Measurements from ENCODE around the gene EIF4B. TPM values are rescaled to one million over a fixed set of nuclear protein-coding genes. Genes with fewer than 3 reads are reported as not detected.

EIF4B gene
- total RNA-seq, 1 donor from 2014 or later, result 436 TPM

GRCh38 chr12:53076461-53076860, 70.2 kb downstream of the EIF4B start:
- peak overlapping the region; percentile 1 for H3K27ac ChIP-seq
- ATAC-seq, result no peak
- intact Hi-C loops (cut with DNase I), result no loop called here
- no peak overlapping the region for H3K4me3 ChIP-seq
- DNase-seq, result peak; percentile 13
- H3K27me3 ChIP-seq, result no peaks in the 10 kb centered on the region
- H3K4me1 ChIP-seq, result peaks cover 41% of the 10 kb centered on the region
- no peak for TF ChIP-seq CTCF (IDR thresholded peaks at IDR 0.05)
- peaks cover 33% of the 10 kb centered on the region for H3K36me3 ChIP-seq
- H3K9me3 ChIP-seq, result no peaks in the 10 kb centered on the region

- Histone ChIP-seq H3K27me3 (no peaks in the 10 kb centered on the region), H3K9me3 (no peaks in the 10 kb centered on the region), H3K4me1 (peaks cover 36% of the 10 kb centered on the region), H3K27ac (peak overlapping the region; percentile 11), H3K36me3 (peaks cover 33% of the 10 kb centered on the region), H3K4me3 (no peak overlapping the region)
- DNase-seq (peak; percentile 71), ATAC-seq (no peak)
- no peak for TF ChIP-seq CTCF (IDR thresholded peaks at IDR 0.05)
- intact Hi-C loops (cut with DNase I), result no loop called here
Observed at GRCh38 chr12:53077030-53077429, 70.8 kb downstream of the EIF4B start.

- ATAC-seq, result peak; percentile 1
- Histone ChIP-seq H3K4me3 (peak overlapping the region; percentile 91), H3K27ac (peak overlapping the region; percentile 96), H3K4me1 (peaks cover 22% of the 10 kb centered on the region), H3K36me3 (peaks cover 33% of the 10 kb centered on the region), H3K27me3 (no peaks in the 10 kb centered on the region), H3K9me3 (no peaks in the 10 kb centered on the region)
- intact Hi-C loops (cut with DNase I), result no loop called here
- TF ChIP-seq CTCF (IDR thresholded peaks at IDR 0.05), result no peak
- DNase-seq, result no peak
Observed at GRCh38 chr12:53078425-53079225, 72.4 kb downstream of the EIF4B start.

GRCh38 chr12:53079226-53080117, 73.2 kb downstream of the EIF4B start, which contains the start of gene SPRYD3:
SPRYD3 (minus strand) TSS chr12:53079390; CDS start chr12:53079333, 57 bp downstream.
- intact Hi-C loops (cut with DNase I), result no loop called here
- DNase-seq (peak; percentile 98), ATAC-seq (peak; percentile 99)
- Histone ChIP-seq H3K4me1 (peaks cover 17% of the 10 kb centered on the region), H3K36me3 (peaks cover 28% of the 10 kb centered on the region), H3K27ac (peak within 1 kb of the TSS; percentile 96), H3K27me3 (no peaks in the 10 kb centered on the region), H3K9me3 (no peaks in the 10 kb centered on the region), H3K4me3 (peak within 1 kb of the TSS; percentile 91)
- TF ChIP-seq CTCF (IDR thresholded peaks at IDR 0.05), result no peak

GRCh38 chr12:53082637-53083175, 76.5 kb downstream of the EIF4B start:
- TF ChIP-seq CTCF (IDR thresholded peaks at IDR 0.05), result no peak
- intact Hi-C loops (cut with DNase I), result no loop called here

More at GRCh38 chr12:53082637-53083175, 76.5 kb downstream of the EIF4B start:
- Histone ChIP-seq H3K4me3 (no peak overlapping the region), H3K9me3 (no peaks in the 10 kb centered on the region), H3K36me3 (no peaks in the 10 kb centered on the region), H3K4me1 (peaks cover 11% of the 10 kb centered on the region), H3K27me3 (no peaks in the 10 kb centered on the region), H3K27ac (no peak overlapping the region)
- no peak for DNase-seq
- no peak for ATAC-seq

All from upper lobe of right lung (tissue), 1 donor.